HEK293T (cell line): Measurements from ENCODE around the gene SLA2.

ENCODE experiments used
- BHLHE40 ChIP-seq: fragments of 450-650 bp; IDR thresholded peaks from 2 replicates; pipeline ENCODE4 v1.6.1; 2016; ENCODE audit warnings: mild to moderate bottlenecking, moderate library complexity, borderline replicate concordance
- CTBP1 ChIP-seq: fragments of 450-650 bp; IDR thresholded peaks from 2 replicates; pipeline ENCODE4 v1.6.1; 2016; ENCODE audit warnings: borderline replicate concordance
- HDGF ChIP-seq: fragments of 450-650 bp; IDR thresholded peaks from 2 replicates; pipeline ENCODE4 v1.6.1; 2017; ENCODE audit warnings: antibody characterized with exemption, borderline replicate concordance
- LEF1 ChIP-seq: fragments of 450-650 bp; IDR thresholded peaks from 2 replicates; pipeline ENCODE4 v1.6.1; 2017; ENCODE audit warnings: mild to moderate bottlenecking, borderline replicate concordance
- SUZ12 ChIP-seq: fragments of 450-650 bp; IDR thresholded peaks from 2 replicates; pipeline ENCODE4 v1.6.1; 2016; ENCODE audit warnings: mild to moderate bottlenecking
- TARDBP ChIP-seq: fragments of 450-650 bp; IDR thresholded peaks from 2 replicates; pipeline ENCODE4 v1.6.1; 2016

DNA sequence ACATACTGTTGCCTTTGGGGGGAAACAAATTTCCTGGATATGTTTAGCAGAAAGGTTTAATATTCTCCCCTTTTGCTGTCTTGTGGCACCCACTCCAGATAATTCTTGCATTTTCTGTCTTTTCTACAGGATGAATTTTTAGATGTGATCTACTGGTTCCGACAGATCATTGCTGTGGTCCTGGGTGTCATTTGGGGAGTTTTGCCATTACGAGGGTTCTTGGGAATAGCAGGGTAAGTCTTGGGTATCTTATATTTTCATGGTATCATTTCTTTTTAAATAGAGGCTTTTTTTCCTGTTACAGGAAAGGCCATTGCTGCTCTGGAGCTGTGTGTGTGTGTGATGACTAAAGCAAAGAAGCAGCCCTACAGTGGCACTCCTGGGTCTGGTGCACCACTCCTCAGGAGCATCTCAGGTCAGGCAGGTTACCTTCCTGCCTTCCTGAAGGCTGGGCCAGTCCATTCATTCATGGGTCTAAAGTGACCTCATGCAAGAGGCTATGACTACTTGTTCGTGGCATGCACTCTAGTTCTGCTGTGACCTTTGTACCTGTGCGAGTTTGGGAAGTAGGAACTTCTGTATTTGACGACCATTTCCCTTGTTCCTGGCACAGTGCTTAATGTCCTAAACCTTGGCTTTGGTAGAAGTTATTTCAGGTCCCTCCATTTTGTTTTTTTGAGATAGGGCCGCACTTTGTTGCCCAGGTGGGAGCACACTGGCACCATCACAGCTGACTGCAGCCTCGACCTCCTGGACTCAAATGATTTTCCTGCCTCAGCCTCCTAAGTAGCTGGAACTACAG lies 38.2 kb downstream of the SLA2 start:
- no peak for TF ChIP-seq TARDBP
- no peak for TF ChIP-seq LEF1
- TF ChIP-seq HDGF, result no peak
- TF ChIP-seq SUZ12, result no peak
- no peak for TF ChIP-seq BHLHE40
- TF ChIP-seq CTBP1, result no peak
